ENCODE data around the gene ITPA.

The ITPA gene

GRCh38 chr20:3209257-3209945 lies at the start of gene ITPA:
Gene ITPA (plus strand): TSS chr20:3209498. CDS start chr20:3209552, 54 bp downstream.
- H3K9me3 Mint-ChIP-seq = no peaks in the 10 kb centered on the region
- ATAC-seq (ENCODE audit: low read depth) (peak; percentile 26), DNase-seq (ENCODE audit: low spot score in 2 of 2) (peak in 1 of 2 donors; percentile 44)
- no peaks in the 10 kb centered on the region for H3K27me3 Mint-ChIP-seq
- peaks cover 19% of the 10 kb centered on the region for H3K4me1 Mint-ChIP-seq
- H3K36me3 Mint-ChIP-seq = peaks cover 6% of the 10 kb centered on the region
- peak within 1 kb of the TSS; percentile 95 for H3K4me3 Mint-ChIP-seq
- peak within 1 kb of the TSS; percentile 84 for H3K27ac Mint-ChIP-seq

GRCh38 chr20:3160418-3160817 lies 48.9 kb upstream of the ITPA start:
- Mint-ChIP-seq H3K4me3 (peak overlapping the region; percentile 57), H3K36me3 (no peaks in the 10 kb centered on the region), H3K27me3 (no peaks in the 10 kb centered on the region), H3K4me1 (peaks cover 32% of the 10 kb centered on the region), H3K27ac (no peak overlapping the region), H3K9me3 (no peaks in the 10 kb centered on the region)
- ATAC-seq (ENCODE audit: low read depth) (no peak), DNase-seq (ENCODE audit: low spot score in 2 of 2) (no peak)

GRCh38 chr20:3161316-3162079 lies 47.8 kb upstream of the ITPA start:
- Mint-ChIP-seq H3K27me3 (peaks cover 2% of the 10 kb centered on the region), H3K27ac (no peak overlapping the region), H3K4me3 (no peak overlapping the region), H3K4me1 (peaks cover 25% of the 10 kb centered on the region), H3K9me3 (no peaks in the 10 kb centered on the region), H3K36me3 (no peaks in the 10 kb centered on the region)
- no peak for ATAC-seq (ENCODE audit: low read depth)
- no peak for DNase-seq (ENCODE audit: low spot score in 2 of 2)

GRCh38 chr20:3162080-3162611 lies 47.2 kb upstream of the ITPA start:
- Mint-ChIP-seq H3K9me3 (no peaks in the 10 kb centered on the region), H3K27me3 (peaks cover 3% of the 10 kb centered on the region), H3K36me3 (no peaks in the 10 kb centered on the region), H3K4me1 (peaks cover 18% of the 10 kb centered on the region), H3K27ac (no peak overlapping the region), H3K4me3 (no peak overlapping the region)
- DNase-seq (ENCODE audit: low spot score in 2 of 2) (no peak), ATAC-seq (ENCODE audit: low read depth) (no peak)

GRCh38 chr20:3163099-3164042 lies 45.9 kb upstream of the ITPA start:
- H3K27me3 Mint-ChIP-seq = peaks cover 7% of the 10 kb centered on the region
- no peak overlapping the region for H3K4me3 Mint-ChIP-seq
- H3K9me3 Mint-ChIP-seq = no peaks in the 10 kb centered on the region
- no peaks in the 10 kb centered on the region for H3K36me3 Mint-ChIP-seq
- no peak for DNase-seq (ENCODE audit: low spot score in 2 of 2)
- no peak for ATAC-seq (ENCODE audit: low read depth)
- no peak overlapping the region for H3K27ac Mint-ChIP-seq
- peaks cover 9% of the 10 kb centered on the region for H3K4me1 Mint-ChIP-seq

- peaks cover 3% of the 10 kb centered on the region for H3K4me1 Mint-ChIP-seq
- H3K36me3 Mint-ChIP-seq = no peaks in the 10 kb centered on the region
- ATAC-seq (ENCODE audit: low read depth) (no peak), DNase-seq (ENCODE audit: low spot score in 2 of 2) (no peak)
- H3K27ac Mint-ChIP-seq = no peak overlapping the region
- H3K9me3 Mint-ChIP-seq = no peaks in the 10 kb centered on the region
- H3K27me3 Mint-ChIP-seq = peaks cover 14% of the 10 kb centered on the region
- H3K4me3 Mint-ChIP-seq = no peak overlapping the region
Measured at GRCh38 chr20:3164043-3164762, 45.1 kb upstream of the ITPA start.

- Mint-ChIP-seq H3K27me3 (peaks cover 17% of the 10 kb centered on the region), H3K9me3 (no peaks in the 10 kb centered on the region), H3K27ac (no peak overlapping the region), H3K4me3 (no peak overlapping the region), H3K36me3 (no peaks in the 10 kb centered on the region), H3K4me1 (peaks cover under 1% of the 10 kb centered on the region)
- ATAC-seq (ENCODE audit: low read depth) (no peak), DNase-seq (ENCODE audit: low spot score in 2 of 2) (no peak)
Measured at GRCh38 chr20:3164763-3165410, 44.4 kb upstream of the ITPA start.

- Mint-ChIP-seq H3K27ac (no peak overlapping the region), H3K4me1 (no peaks in the 10 kb centered on the region), H3K9me3 (no peaks in the 10 kb centered on the region), H3K4me3 (no peak overlapping the region), H3K36me3 (no peaks in the 10 kb centered on the region), H3K27me3 (peaks cover 17% of the 10 kb centered on the region)
- ATAC-seq (ENCODE audit: low read depth) (no peak), DNase-seq (ENCODE audit: low spot score in 2 of 2) (no peak)
Measured at GRCh38 chr20:3165473-3166337, 43.6 kb upstream of the ITPA start.

- DNase-seq (ENCODE audit: low spot score in 2 of 2) = no peak
- no peak for ATAC-seq (ENCODE audit: low read depth)
- H3K27ac Mint-ChIP-seq = no peak overlapping the region
- no peaks in the 10 kb centered on the region for H3K4me1 Mint-ChIP-seq
- no peaks in the 10 kb centered on the region for H3K36me3 Mint-ChIP-seq
- peaks cover 17% of the 10 kb centered on the region for H3K27me3 Mint-ChIP-seq
- H3K9me3 Mint-ChIP-seq = no peaks in the 10 kb centered on the region
- H3K4me3 Mint-ChIP-seq = no peak overlapping the region
Measured at GRCh38 chr20:3166338-3166912, 42.9 kb upstream of the ITPA start.

GRCh38 chr20:3166913-3167342 lies 42.4 kb upstream of the ITPA start:
- Mint-ChIP-seq H3K27ac (no peak overlapping the region), H3K4me1 (no peaks in the 10 kb centered on the region), H3K9me3 (no peaks in the 10 kb centered on the region), H3K4me3 (no peak overlapping the region), H3K27me3 (peaks cover 18% of the 10 kb centered on the region), H3K36me3 (no peaks in the 10 kb centered on the region)
- DNase-seq (ENCODE audit: low spot score in 2 of 2) (no peak), ATAC-seq (ENCODE audit: low read depth) (no peak)

- DNase-seq (ENCODE audit: low spot score in 2 of 2) (no peak), ATAC-seq (ENCODE audit: low read depth) (no peak)
- Mint-ChIP-seq H3K9me3 (no peaks in the 10 kb centered on the region), H3K4me3 (no peak overlapping the region), H3K27me3 (peaks cover 23% of the 10 kb centered on the region), H3K27ac (no peak overlapping the region), H3K36me3 (no peaks in the 10 kb centered on the region), H3K4me1 (peaks cover 3% of the 10 kb centered on the region)
Measured at GRCh38 chr20:3167738-3168078, 41.6 kb upstream of the ITPA start.

All from memory B cell (primary cell).